NCI-H526 treated with DMSO at 0.1 percent for 48 hours (cell line): ENCODE results near the gene MUS81.
A peak's percentile ranks its signal among the peaks of the same experiment; 100 is the strongest.
"Not testable (repeated sequence)": the region's sequence is repeated elsewhere in the genome, so short reads cannot be mapped to it uniquely, and the experiment has no call there.

Experiments
- DNase-seq: peaks from one replicate; lab custom pipeline; 2025; lab: John Stamatoyannopoulos, UW

Gene MUS81

GRCh38 chr11:65873318-65874156 is 13.3 kb downstream of the MUS81 start:
- peak; percentile 80 for DNase-seq

- no peak for DNase-seq
These were observed 19.4 kb downstream of the MUS81 start, which contains the start of gene CTSW for GRCh38 chr11:65879617-65880016. Gene CTSW (plus strand): TSS chr11:65879837. CDS start chr11:65879855, 18 bp downstream.

DNA sequence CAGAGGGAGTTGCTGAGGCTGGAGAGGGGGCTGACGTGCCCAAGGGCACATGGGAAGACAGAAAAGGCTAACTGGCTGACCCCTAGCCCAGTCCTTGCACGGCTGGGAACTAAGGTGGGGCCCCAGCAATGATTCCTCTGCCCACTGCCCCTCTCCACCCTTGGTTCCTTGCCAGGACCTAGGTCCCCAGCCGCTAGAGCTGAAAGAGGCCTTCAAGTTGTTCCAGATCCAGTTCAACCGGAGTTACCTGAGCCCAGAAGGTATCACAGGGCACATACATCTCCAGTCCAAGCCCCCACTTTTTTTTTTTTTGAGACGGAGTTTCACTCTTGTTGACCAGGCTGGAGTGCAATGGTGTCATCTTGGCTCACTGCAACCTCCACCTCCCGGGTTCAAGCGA is 19.8 kb downstream of the MUS81 start:
- no peak for DNase-seq

GRCh38 chr11:65880844-65881421 is 20.7 kb downstream of the MUS81 start:
- DNase-seq = no peak

- DNase-seq = no peak
These were observed 22.2 kb downstream of the MUS81 start for GRCh38 chr11:65882120-65883057.

DNA sequence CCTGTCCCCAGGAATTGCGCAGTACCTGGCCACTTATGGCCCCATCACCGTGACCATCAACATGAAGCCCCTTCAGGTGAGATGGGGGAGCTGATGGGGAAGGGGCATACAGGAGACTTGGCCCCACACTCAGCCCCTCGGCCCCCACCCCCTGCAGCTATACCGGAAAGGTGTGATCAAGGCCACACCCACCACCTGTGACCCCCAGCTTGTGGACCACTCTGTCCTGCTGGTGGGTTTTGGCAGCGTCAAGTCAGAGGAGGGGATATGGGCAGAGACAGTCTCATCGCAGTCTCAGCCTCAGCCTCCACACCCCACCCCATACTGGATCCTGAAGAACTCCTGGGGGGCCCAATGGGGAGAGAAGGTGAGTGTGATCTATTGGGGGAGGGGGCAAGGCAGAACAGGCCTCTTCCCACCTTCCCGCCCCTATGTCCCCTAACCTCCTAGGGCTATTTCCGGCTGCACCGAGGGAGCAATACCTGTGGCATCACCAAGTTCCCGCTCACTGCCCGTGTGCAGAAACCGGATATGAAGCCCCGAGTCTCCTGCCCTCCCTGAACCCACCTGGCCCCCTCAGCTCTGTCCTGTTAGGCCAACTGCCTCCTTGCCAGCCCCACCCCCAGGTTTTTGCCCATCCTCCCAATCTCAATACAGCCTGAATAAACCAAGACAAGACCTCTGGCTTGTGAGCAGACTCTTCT is 23.0 kb downstream of the MUS81 start:
- no peak for DNase-seq

- DNase-seq = no peak
These were observed 23.8 kb downstream of the MUS81 start for GRCh38 chr11:65883786-65884715.

GRCh38 chr11:65884716-65885092 is 24.5 kb downstream of the MUS81 start:
- DNase-seq = peak; percentile 41

GRCh38 chr11:65885231-65885630 is 25.0 kb downstream of the MUS81 start:
- DNase-seq = no peak

GRCh38 chr11:65885808-65886536 is 25.7 kb downstream of the MUS81 start:
- DNase-seq = no peak

DNA sequence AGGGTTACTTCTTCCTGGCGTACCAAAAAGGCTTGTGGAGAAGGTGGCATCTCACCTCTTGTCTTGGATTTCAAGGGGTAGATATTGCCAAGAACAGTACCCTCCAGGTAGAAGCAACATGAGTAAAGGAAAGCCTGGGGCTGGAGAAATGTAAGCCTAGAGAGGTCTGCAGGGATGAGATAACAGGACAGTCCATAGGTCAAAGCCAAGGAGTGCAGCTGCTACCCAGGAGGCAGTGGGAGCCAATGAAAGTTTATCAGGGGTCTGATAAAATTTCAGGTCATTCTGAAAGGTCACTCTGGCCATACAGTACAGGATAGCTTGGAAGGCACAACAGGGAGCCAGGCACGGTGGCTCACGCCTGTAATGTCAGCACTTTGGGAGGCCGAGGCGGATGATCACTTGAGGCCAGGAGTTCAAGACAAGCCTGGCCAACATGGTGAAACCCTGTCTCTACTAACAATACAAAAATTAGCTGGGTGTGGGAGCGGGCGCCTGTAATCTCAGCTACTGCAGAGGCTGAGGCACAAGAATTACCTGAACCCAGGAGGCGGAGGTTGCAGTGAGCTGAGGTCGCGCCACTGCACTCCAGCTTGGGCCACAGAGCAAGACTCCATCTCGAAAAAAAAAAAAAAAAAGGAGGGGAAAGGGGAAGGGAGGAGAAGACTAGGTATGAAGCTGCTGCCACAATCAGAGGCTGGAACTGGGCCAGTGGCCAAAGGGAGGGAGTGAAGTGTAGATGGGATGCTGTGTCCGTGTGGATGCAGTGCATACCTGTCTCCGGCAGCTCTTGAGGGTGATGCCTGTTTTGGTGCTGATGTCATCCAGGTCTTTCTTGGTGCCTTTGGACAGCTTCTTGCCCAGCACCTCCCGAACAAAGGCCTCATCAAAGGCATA is 26.8 kb downstream of the MUS81 start:
- no peak for DNase-seq

GRCh38 chr11:65887723-65888162 is 27.5 kb downstream of the MUS81 start:
- DNase-seq = no peak

GRCh38 chr11:65888163-65888814 is 28.1 kb downstream of the MUS81 start, which contains the start of gene FIBP:
Gene FIBP (minus strand): TSS chr11:65888471. CDS start chr11:65888418, 53 bp downstream.
- DNase-seq = peak; percentile 94

DNA sequence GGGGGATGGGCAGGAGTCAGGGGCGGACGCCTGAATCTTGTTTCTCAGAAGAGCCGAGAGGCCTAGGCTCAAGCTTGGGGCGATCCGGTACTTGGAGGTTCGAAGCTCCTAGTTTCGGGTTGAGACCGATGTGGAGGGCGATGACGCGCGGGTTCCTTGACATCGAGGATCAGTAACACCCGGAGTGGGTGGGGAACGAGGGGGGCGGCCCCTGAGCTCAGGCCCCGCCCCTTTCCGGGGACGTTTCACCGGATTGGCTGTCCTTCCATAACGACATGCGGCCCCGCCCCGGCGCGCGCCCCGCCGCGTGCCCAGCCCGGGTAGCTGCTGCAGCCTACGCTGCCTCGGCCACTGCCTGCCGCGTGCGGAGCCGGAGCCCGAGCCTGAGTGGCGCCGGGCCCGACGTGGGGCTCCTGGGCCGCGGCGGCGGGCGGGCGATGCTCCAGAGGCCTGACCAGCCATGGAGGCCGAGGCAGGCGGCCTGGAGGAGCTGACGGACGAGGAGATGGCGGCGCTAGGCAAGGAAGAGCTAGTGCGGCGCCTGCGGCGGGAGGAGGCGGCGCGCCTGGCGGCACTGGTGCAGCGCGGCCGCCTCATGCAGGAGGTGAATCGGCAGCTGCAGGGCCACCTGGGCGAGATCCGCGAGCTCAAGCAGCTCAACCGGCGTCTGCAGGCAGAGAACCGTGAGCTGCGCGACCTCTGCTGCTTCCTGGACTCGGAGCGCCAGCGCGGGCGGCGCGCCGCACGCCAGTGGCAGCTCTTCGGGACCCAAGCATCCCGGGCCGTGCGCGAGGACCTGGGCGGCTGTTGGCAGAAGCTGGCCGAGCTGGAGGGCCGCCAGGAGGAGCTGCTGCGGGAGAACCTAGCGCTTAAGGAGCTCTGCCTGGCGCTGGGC is 30.3 kb downstream of the MUS81 start, which contains the start of gene CCDC85B:
CCDC85B (plus strand) TSS at position 350 of the 895 bp plus-strand sequence; CDS start at position 461, 111 bp downstream.
- peak; percentile 93 for DNase-seq

- no peak for DNase-seq
These were observed 31.2 kb downstream of the MUS81 start for GRCh38 chr11:65891219-65892136.

GRCh38 chr11:65892137-65892540 is 31.9 kb downstream of the MUS81 start:
- DNase-seq = not testable (repeated sequence)
